GM18520 (cell line): ENCODE measurements around the gene FAM118B.
"Not testable (repeated sequence)": the region's sequence is repeated elsewhere in the genome, so short reads cannot be mapped to it uniquely, and the experiment has no call there.

Experiments used
- ATAC-seq: cut with Tn5 transposase; IDR thresholded peaks from one replicate; pipeline ENCODE4 v1.9.1; 2021; ENCODE audit not compliant: unreplicated experiment

FAM118B gene

DNA sequence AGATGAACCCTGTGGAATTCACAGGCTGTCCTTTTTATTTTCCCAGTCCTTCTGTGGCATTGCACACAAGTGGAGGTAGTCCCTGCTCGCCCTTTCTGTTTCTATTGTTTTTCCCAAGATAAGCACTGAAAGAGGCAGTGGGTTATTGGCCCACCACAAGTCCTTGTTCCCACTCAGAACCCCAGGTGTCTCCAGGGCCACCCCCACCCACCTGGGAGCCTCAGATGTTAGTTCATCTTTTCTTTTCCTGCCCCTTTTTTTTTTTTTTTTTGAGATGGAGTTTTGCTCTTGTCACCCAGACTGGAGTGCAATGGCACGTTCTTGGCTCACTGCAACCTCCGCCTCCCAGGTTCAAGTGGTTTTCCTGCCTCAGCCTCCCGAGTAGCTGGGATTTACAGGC lies 97.2 kb downstream of the FAM118B start:
- ATAC-seq: not testable (repeated sequence)

GRCh38 chr11:126310200-126310991 lies 98.8 kb downstream of the FAM118B start:
- no peak for ATAC-seq

GRCh38 chr11:126310992-126311310 lies 99.4 kb downstream of the FAM118B start:
- no peak for ATAC-seq

DNA sequence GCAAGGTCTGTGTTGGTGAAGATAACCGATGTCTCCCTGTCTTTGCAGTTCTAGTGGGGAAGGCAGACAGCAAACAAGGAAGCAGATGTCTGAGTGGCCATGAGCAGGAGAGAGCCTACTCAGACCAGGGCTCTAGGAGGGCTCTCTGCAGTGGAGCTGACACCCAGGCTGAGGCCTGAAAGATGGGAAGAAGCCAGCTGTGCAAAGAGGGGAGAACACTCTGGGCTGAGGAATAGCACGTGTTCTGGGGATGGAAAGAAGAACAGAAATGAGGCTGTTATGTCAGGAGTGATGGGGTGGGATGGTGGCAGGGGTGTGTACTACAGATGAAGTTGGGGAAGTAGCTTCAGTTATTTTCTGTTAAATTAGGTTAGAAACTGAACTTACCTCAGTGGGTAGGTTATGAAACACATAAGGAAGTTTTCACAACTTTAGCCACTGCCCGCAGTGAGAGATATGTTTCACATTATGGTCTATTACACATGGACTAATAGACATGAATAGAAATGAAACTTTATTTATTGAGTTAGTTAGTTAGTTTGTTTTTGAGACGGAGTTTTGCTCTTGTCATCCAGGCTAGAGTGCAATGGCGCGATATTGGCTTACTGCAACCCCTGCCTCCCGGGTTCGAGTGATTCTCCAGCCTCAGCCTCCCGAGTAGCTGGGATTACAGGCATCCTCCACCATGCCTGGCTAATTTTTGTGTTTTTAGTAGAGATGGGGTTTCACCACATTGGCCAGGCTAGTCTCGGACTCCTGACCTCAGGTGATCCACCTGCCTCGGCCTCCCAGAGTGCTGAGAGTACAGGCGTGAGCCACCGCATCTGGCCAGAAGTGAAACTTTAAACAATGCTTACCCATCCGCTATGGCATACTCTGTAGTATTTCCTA lies 100.1 kb downstream of the FAM118B start:
- ATAC-seq: peak; percentile 71
